SH-SY5Y (cell line): ENCODE results near the gene HOXB7.

ENCODE experiments used
- GATA2 ChIP-seq: IDR thresholded peaks from 2 replicates; pipeline ENCODE4 v1.6.1; 2011; ENCODE audit warnings: mild to moderate bottlenecking, low read depth, low read length
- GATA3 ChIP-seq: IDR thresholded peaks from 2 replicates; pipeline ENCODE4 v1.6.1; 2011; ENCODE audit warnings: low read depth, mild to moderate bottlenecking, low read length, moderate library complexity

HOXB7 gene

GRCh38 chr17:48571826-48572417, 38.9 kb downstream of the HOXB7 start:
- no peak for TF ChIP-seq GATA3

- no peak for TF ChIP-seq GATA3
- TF ChIP-seq GATA2, result no peak
These were observed 39.6 kb downstream of the HOXB7 start for GRCh38 chr17:48571024-48571818.

GRCh38 chr17:48570325-48571023, 40.3 kb downstream of the HOXB7 start:
- no peak for TF ChIP-seq GATA3
- no peak for TF ChIP-seq GATA2

GRCh38 chr17:48569674-48570324, 41.0 kb downstream of the HOXB7 start:
- TF ChIP-seq GATA2 (no peak), GATA3 (no peak)

- TF ChIP-seq GATA2, result no peak
- TF ChIP-seq GATA3, result no peak
These were observed 41.6 kb downstream of the HOXB7 start for GRCh38 chr17:48569240-48569582.

- TF ChIP-seq GATA2, result no peak
- TF ChIP-seq GATA3, result no peak
These were observed 42.1 kb downstream of the HOXB7 start for GRCh38 chr17:48568499-48569239.

- no peak for TF ChIP-seq GATA2
- no peak for TF ChIP-seq GATA3
These were observed 43.0 kb downstream of the HOXB7 start for GRCh38 chr17:48567646-48568354.

GRCh38 chr17:48567209-48567608, 43.6 kb downstream of the HOXB7 start:
- TF ChIP-seq GATA2 (no peak), GATA3 (no peak)

- no peak for TF ChIP-seq GATA3
- TF ChIP-seq GATA2, result no peak
These were observed 44.1 kb downstream of the HOXB7 start for GRCh38 chr17:48566717-48567116.

GRCh38 chr17:48565925-48566710, 44.7 kb downstream of the HOXB7 start:
- no peak for TF ChIP-seq GATA2
- no peak for TF ChIP-seq GATA3

GRCh38 chr17:48565022-48565554, 45.7 kb downstream of the HOXB7 start:
- TF ChIP-seq GATA2, result no peak
- no peak for TF ChIP-seq GATA3
